GM11168 (cell line): ENCODE data around the gene FTCDNL1.

Experiments
- in situ Hi-C: fragments of 300-500 bp; cut with MboI; formaldehyde crosslinking; loops from one replicate; pipeline ENCODE4 v1.12.0; 2022; ENCODE audit warnings: low sequenced_read_pairs; ENCODE audit not compliant: unreplicated experiment

Gene FTCDNL1

GRCh38 chr2:199749571-199749970 is 101.4 kb downstream of the FTCDNL1 start:
- in situ Hi-C loops: no loop called here

- in situ Hi-C loops: no loop called here
Measured at GRCh38 chr2:199744724-199745123, 106.3 kb downstream of the FTCDNL1 start.

GRCh38 chr2:199744260-199744659 is 106.7 kb downstream of the FTCDNL1 start:
- in situ Hi-C loops: no loop called here

GRCh38 chr2:199743415-199744120 is 107.4 kb downstream of the FTCDNL1 start:
- in situ Hi-C loops: no loop called here

GRCh38 chr2:199742884-199743283 is 108.1 kb downstream of the FTCDNL1 start:
- in situ Hi-C loops: no loop called here

GRCh38 chr2:199740111-199740428 is 110.9 kb downstream of the FTCDNL1 start:
- in situ Hi-C loops: no loop called here

- in situ Hi-C loops: no loop called here
Measured at GRCh38 chr2:199739413-199740110, 111.4 kb downstream of the FTCDNL1 start.

- in situ Hi-C loops: no loop called here
Measured at GRCh38 chr2:199738727-199739412, 112.1 kb downstream of the FTCDNL1 start.

GRCh38 chr2:199734651-199735050 is 116.3 kb downstream of the FTCDNL1 start:
- in situ Hi-C loops: no loop called here

- in situ Hi-C loops: no loop called here
Measured at GRCh38 chr2:199734011-199734410, 117.0 kb downstream of the FTCDNL1 start.

GRCh38 chr2:199727801-199728200 is 123.2 kb downstream of the FTCDNL1 start:
- in situ Hi-C loops: no loop called here

GRCh38 chr2:199727306-199727705 is 123.7 kb downstream of the FTCDNL1 start:
- in situ Hi-C loops: no loop called here

GRCh38 chr2:199718074-199718473 is 132.9 kb downstream of the FTCDNL1 start:
- in situ Hi-C loops: no loop called here

GRCh38 chr2:199717587-199717907 is 133.4 kb downstream of the FTCDNL1 start:
- in situ Hi-C loops: no loop called here

GRCh38 chr2:199716807-199717586 is 134.0 kb downstream of the FTCDNL1 start:
- in situ Hi-C loops: no loop called here

- in situ Hi-C loops: no loop called here
Measured at GRCh38 chr2:199713746-199714145, 137.2 kb downstream of the FTCDNL1 start.

- in situ Hi-C loops: no loop called here
Measured at GRCh38 chr2:199710551-199710950, 140.4 kb downstream of the FTCDNL1 start.
